ENCODE results near the gene SLC39A11.

- TF ChIP-seq CTCF (IDR thresholded peaks at IDR 0.05) = no peak
- TF ChIP-seq POLR2A (IDR thresholded peaks at IDR 0.05) = no peak
These were observed 46.8 kb downstream of the SLC39A11 start for GRCh38 chr17:73045724-73046123.
